HEK293 (cell line): ENCODE measurements around the gene SAMD4A.

ENCODE experiments used
- GLI4 ChIP-seq: fragments of 450-650 bp; formaldehyde crosslinking; IDR thresholded peaks from 2 replicates; pipeline ENCODE4 v1.5.1; 2016; ENCODE audit warnings: missing biosample characterization, missing genetic modification characterization
- IKZF3 ChIP-seq: fragments of 450-650 bp; IDR thresholded peaks from 2 replicates; pipeline ENCODE4 v1.5.0; 2018; ENCODE audit warnings: missing biosample characterization, mild to moderate bottlenecking, missing genetic modification characterization, moderate library complexity
- MYNN ChIP-seq: fragments of 450-650 bp; formaldehyde crosslinking; IDR thresholded peaks from 2 replicates; pipeline ENCODE4 v1.5.1; 2016; ENCODE audit warnings: missing biosample characterization, missing genetic modification characterization, borderline replicate concordance
- OVOL3 ChIP-seq: fragments of 450-650 bp; formaldehyde crosslinking; IDR thresholded peaks from 2 replicates; pipeline ENCODE4 v1.5.1; 2016; ENCODE audit warnings: missing biosample characterization, missing genetic modification characterization
- PRDM1 ChIP-seq: fragments of 450-650 bp; formaldehyde crosslinking; IDR thresholded peaks from 2 replicates; pipeline ENCODE4; 2016; ENCODE audit warnings: missing biosample characterization, missing genetic modification characterization
- PRDM10 ChIP-seq: fragments of 450-650 bp; formaldehyde crosslinking; IDR thresholded peaks from 2 replicates; pipeline ENCODE4 v1.5.1; 2016; ENCODE audit warnings: missing biosample characterization, missing genetic modification characterization
- SCRT2 ChIP-seq: fragments of 450-650 bp; formaldehyde crosslinking; IDR thresholded peaks from 2 replicates; pipeline ENCODE4 v1.5.1; 2016; ENCODE audit warnings: missing biosample characterization, missing genetic modification characterization
- ZNF221 ChIP-seq: fragments of 450-650 bp; formaldehyde crosslinking; IDR thresholded peaks from 2 replicates; pipeline ENCODE4 v1.5.1; 2017; ENCODE audit warnings: missing biosample characterization, missing genetic modification characterization, borderline replicate concordance
- ZNF239 ChIP-seq: fragments of 450-650 bp; formaldehyde crosslinking; IDR thresholded peaks from 2 replicates; pipeline ENCODE4 v1.5.1; 2016; ENCODE audit warnings: missing biosample characterization, missing genetic modification characterization
- ZNF280C ChIP-seq: fragments of 450-650 bp; formaldehyde crosslinking; IDR thresholded peaks from 2 replicates; pipeline ENCODE4 v1.5.1; 2016; ENCODE audit warnings: missing biosample characterization, missing genetic modification characterization
- ZNF423 ChIP-seq: fragments of 450-650 bp; formaldehyde crosslinking; IDR thresholded peaks from 2 replicates; pipeline ENCODE4 v1.5.1; 2016; ENCODE audit warnings: missing biosample characterization, missing genetic modification characterization
- ZNF654 ChIP-seq: fragments of 450-650 bp; formaldehyde crosslinking; IDR thresholded peaks from 2 replicates; pipeline ENCODE4 v1.5.1; 2016; ENCODE audit warnings: low read depth, missing biosample characterization, missing genetic modification characterization
- ZNF664 ChIP-seq: fragments of 450-650 bp; formaldehyde crosslinking; IDR thresholded peaks from 2 replicates; pipeline ENCODE4 v1.5.1; 2016; ENCODE audit warnings: missing biosample characterization, missing genetic modification characterization
- ZNF670 ChIP-seq: fragments of 450-650 bp; formaldehyde crosslinking; IDR thresholded peaks from 2 replicates; pipeline ENCODE4 v1.5.1; 2016; ENCODE audit warnings: missing biosample characterization, missing genetic modification characterization, low read depth
- ZNF677 ChIP-seq: fragments of 450-650 bp; IDR thresholded peaks from 2 replicates; pipeline ENCODE4 v1.5.0; 2018; ENCODE audit warnings: missing biosample characterization, mild to moderate bottlenecking, missing genetic modification characterization, moderate library complexity
- ZNF704 ChIP-seq: fragments of 450-650 bp; formaldehyde crosslinking; IDR thresholded peaks from 2 replicates; pipeline ENCODE4 v1.5.1; 2016; ENCODE audit warnings: missing biosample characterization, missing genetic modification characterization
- ZNF76 ChIP-seq: fragments of 450-650 bp; formaldehyde crosslinking; IDR thresholded peaks from 2 replicates; pipeline ENCODE4; 2016; ENCODE audit warnings: low read depth, missing biosample characterization, missing genetic modification characterization, borderline replicate concordance
- ZSCAN18 ChIP-seq: fragments of 450-650 bp; formaldehyde crosslinking; IDR thresholded peaks from 2 replicates; pipeline ENCODE4 v1.5.1; 2016; ENCODE audit warnings: missing biosample characterization, missing genetic modification characterization

Gene SAMD4A

GRCh38 chr14:54597795-54598443, 31.0 kb downstream of the SAMD4A start (continued):
- no peak for TF ChIP-seq PRDM10 (tag by site-specific recombination)
- TF ChIP-seq MYNN = no peak
- TF ChIP-seq ZNF239 (tag by site-specific recombination) = no peak
- TF ChIP-seq ZNF704 (tag by site-specific recombination) = no peak
- TF ChIP-seq ZSCAN18 (tag by site-specific recombination) = no peak
- no peak for TF ChIP-seq ZNF654 (tag by site-specific recombination)
- TF ChIP-seq ZNF664 = no peak
- TF ChIP-seq ZNF670 (tag by site-specific recombination) = no peak
- TF ChIP-seq PRDM1 (tag by site-specific recombination) = 0 out of 2 replicates have a peak, but pooled peaks have one; percentile 31
- no peak for TF ChIP-seq ZNF423
- no peak for TF ChIP-seq OVOL3 (tag by site-specific recombination)
- no peak for TF ChIP-seq ZNF221 (tag by site-specific recombination)
- TF ChIP-seq ZNF677 (tag by site-specific recombination) = peak; percentile 37; the same call in 1 of the 2 replicates
- no peak for TF ChIP-seq GLI4
- 0 out of 2 replicates have a peak, but pooled peaks have one; percentile 22 for TF ChIP-seq IKZF3 (tag by site-specific recombination)
- TF ChIP-seq ZNF76 (tag by site-specific recombination) = no peak
- TF ChIP-seq ZNF280C (tag by site-specific recombination) = no peak
- no peak for TF ChIP-seq SCRT2 (tag by site-specific recombination)
